Right lobe of liver (tissue), 6 donors: Measurements from ENCODE around the gene ME1. TPM values are rescaled to one million over a fixed set of nuclear protein-coding genes. Genes with fewer than 3 reads are reported as not detected.

ENCODE experiments used
- ATAC-seq, 4 donors: fragments of 200-7000 bp; cut with Tn5 transposase; one replicate each; pipeline ENCODE4 v1.9.1; 2020; ENCODE audit warnings: mild to moderate bottlenecking in 4 of 4, moderate library complexity in 4 of 4
- DNase-seq, 3 donors: peaks; one replicate each; pipeline ENCODE4 v3.0.0-alpha.2; 2020
- H3K27ac ChIP-seq, 3 donors: fragments of 200-600 bp; one replicate each; pipeline ENCODE4 v1.8.0; 2022
- H3K27me3 ChIP-seq, 2 donors: fragments of 200-600 bp; one replicate each; pipeline ENCODE4 v1.8.0; 2022
- H3K36me3 ChIP-seq, 4 donors: fragments of 200-600 bp; sonication (generic) in 1 of 4; one replicate each; pipeline versions ENCODE4 v1.5.1 to v1.8.0; 2017 to 2022; ENCODE audit warnings: control low read depth in 1 of 4
- H3K4me1 ChIP-seq, 4 donors: fragments of 200-600 bp; sonication (generic) in 1 of 4; one replicate each; pipeline versions ENCODE4 v1.5.1 to v1.8.0; 2017 to 2022; ENCODE audit warnings: control low read depth in 1 of 4
- H3K4me3 ChIP-seq, 3 donors: fragments of 200-600 bp; one replicate each; pipeline ENCODE4 v1.8.0; 2022
- H3K9me3 ChIP-seq, 4 donors: fragments of 200-600 bp; sonication (generic) in 1 of 4; one replicate each; pipeline versions ENCODE4 v1.5.1 to v1.8.0; 2017 to 2022; ENCODE audit warnings: control low read depth in 1 of 4
- CTCF ChIP-seq, 4 donors: fragments of 200-600 bp in 3 of 4; fragments of 450-650 bp in 1 of 4; IDR thresholded peaks; one replicate each; pipeline versions ENCODE4 v1.5.1 to v1.8.0; 2016 to 2022; ENCODE audit warnings: antibody characterized with exemption in 4 of 4, mild to moderate bottlenecking in 2 of 4
- POLR2A ChIP-seq: fragments of 450-650 bp; IDR thresholded peaks from one replicate; pipeline ENCODE4 v1.6.1; 2017; ENCODE audit warnings: antibody characterized with exemption, mild to moderate bottlenecking
- WGBS: methylation state at CpG from one replicate; pipeline ENCODE4 v1.1.6; 2018; ENCODE audit warnings: low coverage, low lambda C conversion rate; ENCODE audit not compliant: insufficient coverage; ENCODE audit errors: missing lambda C conversion rate; 5-methylcytosine and 5-hydroxymethylcytosine counted together
- intact Hi-C, 2 donors: fragments of 100-400 bp; cut with DNase I; formaldehyde crosslinking; loops; one replicate each; pipeline versions ENCODE4 v1.11.2 to v1.14.1; 2022
- total RNA-seq, 6 experiments: library from RNA; depleted of rRNA in 2 of 6; stranded (reverse); fragments of >200 nt in 2 of 6; fragmentation: NEBNext Ultra II Directional in 3 of 6; extraction: Animal tissue kit (Norgen Biotek cat#: 25700) in 3 of 6; gene quantifications; one replicate each; pipeline versions ENCODE4 v1.1.0 to v1.2.4, GENCODE V29; 2016 to 2023
- donor health status: DM: no; HTN: yes; CAD: no.
- donor health status: DM: no; HTN: no; CAD: no.
- donor health status: DM: no; HTN: no; CAD: no.
- donor health status: DM: no; HTN: yes; CAD: no.
- donor health status: DM: no; HTN: yes; CAD: no.

The ME1 gene
- total RNA-seq, 6 experiments from 2014 or later: 10.1 to 18.2 (median 13.3) TPM

GRCh38 chr6:83199863-83200225, 231.0 kb downstream of the ME1 start:
- H3K4me1 ChIP-seq: peaks cover 0 to 2% (median 0%) of the 10 kb centered on the region in 4 donors
- no peak for DNase-seq
- H3K27ac ChIP-seq: no peak overlapping the region
- peak in 2 of 4 donors; percentile 26 to 95 for ATAC-seq
- no peaks in the 10 kb centered on the region for H3K27me3 ChIP-seq
- 47% methylated on average over 2 of the region's 2 CpGs for WGBS
- peaks cover 0 to 5% (median 0%) of the 10 kb centered on the region in 4 donors for H3K36me3 ChIP-seq
- H3K4me3 ChIP-seq: no peak overlapping the region
- TF ChIP-seq CTCF (IDR thresholded peaks at IDR 0.05): no peak
- TF ChIP-seq POLR2A: no peak
- intact Hi-C loops: no loop called here
- no peaks in the 10 kb centered on the region for H3K9me3 ChIP-seq

- Histone ChIP-seq H3K9me3 (no peaks in the 10 kb centered on the region), H3K4me3 (no peak overlapping the region), H3K27me3 (no peaks in the 10 kb centered on the region), H3K4me1 (peaks cover 0 to 7% (median 0%) of the 10 kb centered on the region in 4 donors), H3K27ac (no peak overlapping the region), H3K36me3 (peaks cover 0 to 5% (median 0%) of the 10 kb centered on the region in 4 donors)
- TF ChIP-seq CTCF (IDR thresholded peaks at IDR 0.05): no peak
- intact Hi-C loops: no loop called here
- 89% methylated on average over 3 of the region's 5 CpGs for WGBS
- ATAC-seq (peak in 1 of 4 donors; percentile 11), DNase-seq (no peak)
These were observed 231.5 kb downstream of the ME1 start for GRCh38 chr6:83199173-83199862.

DNA sequence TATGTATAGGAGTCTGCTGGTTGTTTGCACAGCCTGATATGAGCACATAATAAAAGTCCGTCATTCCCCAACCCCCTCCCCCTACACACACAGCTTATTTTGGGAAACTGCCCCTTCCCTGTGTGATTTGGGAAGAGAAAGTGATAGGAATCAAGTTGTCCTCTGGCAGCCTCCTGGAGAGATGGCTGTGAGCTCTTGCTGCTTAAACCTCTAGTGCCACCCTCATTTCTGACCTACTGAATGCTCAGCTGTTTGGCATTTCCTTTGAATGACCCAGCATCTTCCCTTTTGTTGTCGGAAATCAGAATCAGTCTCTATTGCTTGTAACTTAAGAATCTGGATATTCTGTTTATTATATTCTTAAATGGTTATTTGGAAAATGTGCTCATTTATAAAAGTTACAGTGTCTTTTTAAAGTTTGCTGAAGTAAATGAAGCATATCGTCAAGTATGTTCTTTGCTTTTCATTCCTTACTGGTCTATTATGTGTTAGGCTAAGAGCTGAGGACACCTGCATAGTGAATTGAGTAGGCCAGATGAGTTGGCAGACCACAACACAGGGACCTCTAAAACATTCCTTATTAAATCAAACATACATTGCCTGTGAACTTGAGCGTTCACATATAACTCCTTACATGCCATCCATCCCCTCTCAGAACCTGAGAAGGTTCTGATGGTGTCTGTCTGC, 232.2 kb downstream of the ME1 start:
- Histone ChIP-seq H3K4me3 (no peak overlapping the region), H3K4me1 (peaks cover 0 to 8% (median 0%) of the 10 kb centered on the region in 4 donors)
- WGBS: 89% methylated on average over 4 of the region's 4 CpGs

More for the DNA sequence above, 232.2 kb downstream of the ME1 start:
- no peaks in the 10 kb centered on the region for H3K27me3 ChIP-seq
- H3K9me3 ChIP-seq: no peaks in the 10 kb centered on the region
- no peak overlapping the region for H3K27ac ChIP-seq
- H3K36me3 ChIP-seq: peaks cover 0 to 5% (median 0%) of the 10 kb centered on the region in 4 donors
- TF ChIP-seq CTCF (IDR thresholded peaks at IDR 0.05): no peak
- no peak for TF ChIP-seq POLR2A
- intact Hi-C loops: no loop called here
- no peak for ATAC-seq
- no peak for DNase-seq
